Measurements from ENCODE around the gene LRFN2. TPM values are rescaled to one million over a fixed set of nuclear protein-coding genes. Genes with fewer than 3 reads are reported as not detected.

The LRFN2 gene
- total RNA-seq, 1 donor from 2014 or later, result not detected

GRCh38 chr6:40545954-40546353 lies 41.2 kb downstream of the LRFN2 start:
- DNase-seq (ENCODE audit: extremely low read depth, low read depth, low spot score), result no peak

- no peak for DNase-seq (ENCODE audit: extremely low read depth, low read depth, low spot score)
These were observed 43.4 kb downstream of the LRFN2 start for GRCh38 chr6:40543776-40544175.

- DNase-seq (ENCODE audit: extremely low read depth, low read depth, low spot score), result no peak
These were observed 44.0 kb downstream of the LRFN2 start for GRCh38 chr6:40543146-40543545.

GRCh38 chr6:40542175-40542764 lies 44.9 kb downstream of the LRFN2 start:
- no peak for DNase-seq (ENCODE audit: extremely low read depth, low read depth, low spot score)

GRCh38 chr6:40541556-40542174 lies 45.5 kb downstream of the LRFN2 start:
- DNase-seq (ENCODE audit: extremely low read depth, low read depth, low spot score), result no peak

- DNase-seq (ENCODE audit: extremely low read depth, low read depth, low spot score), result no peak
These were observed 46.4 kb downstream of the LRFN2 start for GRCh38 chr6:40540790-40541189.

GRCh38 chr6:40539853-40540252 lies 47.3 kb downstream of the LRFN2 start:
- no peak for DNase-seq (ENCODE audit: extremely low read depth, low read depth, low spot score)

- no peak for DNase-seq (ENCODE audit: extremely low read depth, low read depth, low spot score)
These were observed 48.6 kb downstream of the LRFN2 start for GRCh38 chr6:40538556-40538955.

GRCh38 chr6:40537446-40537845 lies 49.7 kb downstream of the LRFN2 start:
- DNase-seq (ENCODE audit: extremely low read depth, low read depth, low spot score), result no peak

GRCh38 chr6:40536442-40536841 lies 50.7 kb downstream of the LRFN2 start:
- DNase-seq (ENCODE audit: extremely low read depth, low read depth, low spot score), result no peak

GRCh38 chr6:40535819-40536380 lies 51.3 kb downstream of the LRFN2 start:
- DNase-seq (ENCODE audit: extremely low read depth, low read depth, low spot score), result no peak

GRCh38 chr6:40535110-40535818 lies 51.9 kb downstream of the LRFN2 start:
- no peak for DNase-seq (ENCODE audit: extremely low read depth, low read depth, low spot score)

- DNase-seq (ENCODE audit: extremely low read depth, low read depth, low spot score), result no peak
These were observed 54.7 kb downstream of the LRFN2 start for GRCh38 chr6:40532349-40533000.

GRCh38 chr6:40529919-40530318 lies 57.2 kb downstream of the LRFN2 start:
- no peak for DNase-seq (ENCODE audit: extremely low read depth, low read depth, low spot score)

GRCh38 chr6:40529040-40529439 lies 58.1 kb downstream of the LRFN2 start:
- DNase-seq (ENCODE audit: extremely low read depth, low read depth, low spot score), result no peak

GRCh38 chr6:40528051-40528450 lies 59.1 kb downstream of the LRFN2 start:
- no peak for DNase-seq (ENCODE audit: extremely low read depth, low read depth, low spot score)

GRCh38 chr6:40526036-40526435 lies 61.1 kb downstream of the LRFN2 start:
- no peak for DNase-seq (ENCODE audit: extremely low read depth, low read depth, low spot score)

GRCh38 chr6:40524797-40525585 lies 62.2 kb downstream of the LRFN2 start:
- no peak for DNase-seq (ENCODE audit: extremely low read depth, low read depth, low spot score)

- no peak for DNase-seq (ENCODE audit: extremely low read depth, low read depth, low spot score)
These were observed 63.5 kb downstream of the LRFN2 start for GRCh38 chr6:40523505-40524172.

GRCh38 chr6:40521496-40521895 lies 65.7 kb downstream of the LRFN2 start:
- DNase-seq (ENCODE audit: extremely low read depth, low read depth, low spot score), result no peak
